WTC11 (cell line): ENCODE data around the gene LRRC63. TPM values are rescaled to one million over a fixed set of nuclear protein-coding genes. Genes with fewer than 3 reads are reported as not detected.

Experiments used
- ATAC-seq: fragments of 200-7000 bp; cut with Tn5 transposase; 2 replicates; pipeline ENCODE4 v1.10.0; 2021; ENCODE audit warnings: mild to moderate bottlenecking, moderate library complexity
- CTCF ChIA-PET: fragments of 300-600 bp; sonication (Branson Sonifier 250); formaldehyde crosslinking; loops from one replicate; lab custom pipeline; 2021; ENCODE audit warnings: antibody characterized with exemption; lab: Charles Lee
- POLR2A ChIA-PET: fragments of 350-600 bp; sonication (Branson Sonifier 250); formaldehyde crosslinking; loops from one replicate; lab custom pipeline; 2021; ENCODE audit warnings: antibody characterized with exemption; lab: Charles Lee
- DNase-seq: peaks from one replicate; pipeline ENCODE4 v3.0.0; 2021; ENCODE audit warnings: low spot score
- H3K27ac Mint-ChIP-seq: 2 replicates; pipeline ENCODE4 v1.8.0; 2021; ENCODE audit warnings: mixed read lengths
- H3K27me3 Mint-ChIP-seq: 2 replicates; pipeline ENCODE4 v1.8.0; 2021; ENCODE audit warnings: low read depth, mild to moderate bottlenecking, moderate library complexity, mixed read lengths
- H3K36me3 Mint-ChIP-seq: 2 replicates; pipeline ENCODE4 v1.8.0; 2021; ENCODE audit warnings: mixed read lengths
- H3K4me1 Mint-ChIP-seq: 2 replicates; pipeline ENCODE4 v1.8.0; 2022; ENCODE audit warnings: mixed read lengths
- H3K4me3 Mint-ChIP-seq: 2 replicates; pipeline ENCODE4 v1.8.0; 2021; ENCODE audit warnings: mild to moderate bottlenecking, moderate library complexity, mixed read lengths
- H3K9me3 Mint-ChIP-seq: 2 replicates; pipeline ENCODE4 v1.8.0; 2021; ENCODE audit warnings: mixed read lengths
- ATF2 ChIP-seq: sonication (generic); formaldehyde crosslinking; IDR thresholded peaks from 2 replicates; pipeline ENCODE4 v1.8.1; 2022; ENCODE audit warnings: low read depth, missing genetic modification reagents, borderline replicate concordance
- CREB1 ChIP-seq: sonication (generic); formaldehyde crosslinking; IDR thresholded peaks from 2 replicates; pipeline ENCODE4 v1.8.0; 2023; ENCODE audit warnings: mild to moderate bottlenecking, missing genetic modification reagents
- EMX1 ChIP-seq: fragments of 250-450 bp; sonication (Bioruptor Pico); IDR thresholded peaks from 2 replicates; pipeline ENCODE4 v1.8.0; 2021; ENCODE audit warnings: mild to moderate bottlenecking
- ERG ChIP-seq: fragments of 250-450 bp; sonication (Bioruptor Pico); IDR thresholded peaks from 2 replicates; pipeline ENCODE4 v1.8.0; 2021; ENCODE audit warnings: mild to moderate bottlenecking
- ESRRA ChIP-seq: sonication (generic); formaldehyde crosslinking; IDR thresholded peaks from 2 replicates; pipeline ENCODE4 v1.8.1; 2022; ENCODE audit warnings: mild to moderate bottlenecking, missing genetic modification reagents, borderline replicate concordance
- ETV6 ChIP-seq: sonication (generic); formaldehyde crosslinking; IDR thresholded peaks from 2 replicates; pipeline ENCODE4 v1.8.1; 2022; ENCODE audit warnings: mild to moderate bottlenecking, missing genetic modification reagents
- FOXK1 ChIP-seq: sonication (generic); formaldehyde crosslinking; IDR thresholded peaks from 2 replicates; pipeline ENCODE4 v1.8.0; 2022; ENCODE audit warnings: mild to moderate bottlenecking, moderate library complexity, missing genetic modification reagents
- JUN ChIP-seq: sonication (generic); formaldehyde crosslinking; IDR thresholded peaks from 2 replicates; pipeline ENCODE4 v1.8.0; 2023; ENCODE audit warnings: mild to moderate bottlenecking, missing genetic modification reagents
- MAX ChIP-seq: sonication (generic); formaldehyde crosslinking; IDR thresholded peaks from 2 replicates; pipeline ENCODE4 v1.8.0; 2022; ENCODE audit warnings: mild to moderate bottlenecking, missing genetic modification reagents
- MYBL2 ChIP-seq: sonication (generic); formaldehyde crosslinking; IDR thresholded peaks from 2 replicates; pipeline ENCODE4 v1.8.1; 2023; ENCODE audit warnings: mild to moderate bottlenecking, moderate library complexity, missing genetic modification reagents
- NFE2L1 ChIP-seq: sonication (generic); formaldehyde crosslinking; IDR thresholded peaks from 2 replicates; pipeline ENCODE4 v1.8.1; 2023; ENCODE audit warnings: missing genetic modification reagents
- NR1H2 ChIP-seq: sonication (generic); formaldehyde crosslinking; IDR thresholded peaks from 2 replicates; pipeline ENCODE4 v1.9.0; 2021; ENCODE audit warnings: mild to moderate bottlenecking, moderate library complexity, missing genetic modification reagents
- OVOL2 ChIP-seq: fragments of 250-450 bp; sonication (Bioruptor Pico); IDR thresholded peaks from 2 replicates; pipeline ENCODE4 v1.9.0; 2021; ENCODE audit warnings: mild to moderate bottlenecking, borderline replicate concordance
- RELA ChIP-seq: sonication (generic); formaldehyde crosslinking; IDR thresholded peaks from 2 replicates; pipeline ENCODE4 v1.8.1; 2022; ENCODE audit warnings: missing genetic modification reagents, mild to moderate bottlenecking, borderline replicate concordance
- SMAD4 ChIP-seq: sonication (generic); formaldehyde crosslinking; IDR thresholded peaks from 2 replicates; pipeline ENCODE4 v1.8.0; 2022; ENCODE audit warnings: mild to moderate bottlenecking, missing genetic modification reagents
- USF1 ChIP-seq: sonication (generic); formaldehyde crosslinking; IDR thresholded peaks from 2 replicates; pipeline ENCODE4 v1.8.0; 2022; ENCODE audit warnings: mild to moderate bottlenecking, missing genetic modification reagents
- ZNF121 ChIP-seq: sonication (generic); formaldehyde crosslinking; IDR thresholded peaks from 2 replicates; pipeline ENCODE4 v1.8.0; 2023; ENCODE audit warnings: missing genetic modification reagents
- ZNF396 ChIP-seq: fragments of 250-450 bp; sonication (Bioruptor Pico); IDR thresholded peaks from 2 replicates; pipeline ENCODE4 v1.8.0; 2021; ENCODE audit warnings: mild to moderate bottlenecking, moderate library complexity, borderline replicate concordance
- ZSCAN18 ChIP-seq: fragments of 250-450 bp; sonication (Bioruptor Pico); IDR thresholded peaks from 2 replicates; pipeline ENCODE4 v2.1.2; 2022; ENCODE audit warnings: mild to moderate bottlenecking, moderate library complexity
- total RNA-seq: library from RNA; stranded (reverse); gene quantifications from 3 replicates; pipeline ENCODE4 v1.2.3, GENCODE V29; 2021
- TF ChIP-seq, protein P1 (sequence below): fragments of 250-450 bp; sonication (Bioruptor Pico); IDR thresholded peaks from 2 replicates; pipeline ENCODE4 v1.9.0; 2021; ENCODE audit warnings: mild to moderate bottlenecking
- TF ChIP-seq, protein P2 (sequence below): fragments of 250-450 bp; sonication (Bioruptor Pico); IDR thresholded peaks from 2 replicates; pipeline ENCODE4 v1.9.0; 2021; ENCODE audit warnings: moderate library complexity, mild to moderate bottlenecking, inconsistent platforms, borderline replicate concordance
- TF ChIP-seq, protein P3 (sequence below): fragments of 200-600 bp; IDR thresholded peaks from 2 replicates; pipeline ENCODE4 v1.8.0; 2022; ENCODE audit warnings: antibody characterized with exemption

Gene LRRC63
- total RNA-seq, 1 experiment from 2014 or later = not detected

DNA sequence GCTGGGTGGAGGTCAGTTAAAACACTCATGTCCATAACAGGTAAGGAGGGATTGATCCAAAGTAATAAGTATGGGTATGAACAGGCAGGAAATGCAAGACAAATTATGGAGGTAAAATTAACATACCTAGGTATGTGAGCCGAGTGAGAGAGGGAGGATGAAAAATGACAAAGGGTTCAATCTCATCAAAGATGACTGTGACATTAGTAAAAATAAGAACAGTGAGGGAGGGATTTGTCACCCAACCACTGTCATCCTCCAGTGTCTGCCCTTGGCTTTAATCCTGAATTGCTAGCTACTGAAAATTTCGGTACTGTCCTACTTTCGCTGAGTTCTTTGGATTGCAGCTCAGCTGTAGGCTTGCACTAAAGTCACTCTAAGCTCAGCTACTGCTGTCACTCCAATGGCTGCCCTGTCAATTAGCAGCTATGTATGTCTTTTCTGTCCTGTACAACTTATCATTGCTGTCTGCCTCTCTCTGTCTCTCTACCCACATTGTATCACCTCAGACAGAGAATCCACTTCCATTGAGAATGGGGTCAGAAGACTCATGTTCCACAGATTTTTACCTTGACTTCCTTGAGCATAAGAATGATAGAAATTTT, 62.5 kb downstream of the LRRC63 start (continued):
- no peak for TF ChIP-seq SMAD4
- no peak for TF ChIP-seq ERG
- TF ChIP-seq, protein P1, sequence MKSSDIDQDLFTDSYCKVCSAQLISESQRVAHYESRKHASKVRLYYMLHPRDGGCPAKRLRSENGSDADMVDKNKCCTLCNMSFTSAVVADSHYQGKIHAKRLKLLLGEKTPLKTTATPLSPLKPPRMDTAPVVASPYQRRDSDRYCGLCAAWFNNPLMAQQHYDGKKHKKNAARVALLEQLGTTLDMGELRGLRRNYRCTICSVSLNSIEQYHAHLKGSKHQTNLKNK (CRISPR knock-in tag) = no peak
- no peak for TF ChIP-seq ETV6 (CRISPR knock-in tag)
- TF ChIP-seq ATF2 (CRISPR knock-in tag) = no peak
- no peak for TF ChIP-seq MYBL2

- POLR2A ChIA-PET = interaction anchor here (0.6 kb wide), 1 partner anchor 385 kb away, joined by 5 read pairs; no protein-coding TSS in a partner anchor
- Mint-ChIP-seq H3K36me3 (no peaks in the 10 kb centered on the region), H3K27ac (no peak overlapping the region), H3K4me1 (peaks cover 5% of the 10 kb centered on the region; the same call in 1 of the 2 replicates), H3K9me3 (no peaks in the 10 kb centered on the region), H3K27me3 (no peaks in the 10 kb centered on the region), H3K4me3 (no peak overlapping the region)
- ATAC-seq (peak; percentile 98), DNase-seq (peak; percentile 16)
- CTCF ChIA-PET = interaction anchor here (1.0 to 1.3 kb wide), 4 partner anchors 10 to 152 kb away, joined by 3 to 7 read pairs (median 5); no protein-coding TSS in a partner anchor
- TF ChIP-seq JUN = no peak
- TF ChIP-seq USF1 (CRISPR knock-in tag) = no peak
- TF ChIP-seq, protein P2, sequence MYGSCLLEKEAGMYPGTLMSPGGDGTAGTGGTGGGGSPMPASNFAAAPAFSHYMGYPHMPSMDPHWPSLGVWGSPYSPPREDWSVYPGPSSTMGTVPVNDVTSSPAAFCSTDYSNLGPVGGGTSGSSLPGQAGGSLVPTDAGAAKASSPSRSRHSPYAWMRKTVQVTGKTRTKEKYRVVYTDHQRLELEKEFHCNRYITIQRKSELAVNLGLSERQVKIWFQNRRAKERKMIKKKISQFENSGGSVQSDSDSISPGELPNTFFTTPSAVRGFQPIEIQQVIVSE (CRISPR knock-in tag) = no peak
- no peak for TF ChIP-seq CREB1 (CRISPR knock-in tag)
- TF ChIP-seq ZNF121 (CRISPR knock-in tag) = no peak
- TF ChIP-seq FOXK1 (CRISPR knock-in tag) = no peak
- no peak for TF ChIP-seq ATF2 (CRISPR knock-in tag)
- no peak for TF ChIP-seq NFE2L1
- TF ChIP-seq ESRRA = no peak
- TF ChIP-seq, protein P3, sequence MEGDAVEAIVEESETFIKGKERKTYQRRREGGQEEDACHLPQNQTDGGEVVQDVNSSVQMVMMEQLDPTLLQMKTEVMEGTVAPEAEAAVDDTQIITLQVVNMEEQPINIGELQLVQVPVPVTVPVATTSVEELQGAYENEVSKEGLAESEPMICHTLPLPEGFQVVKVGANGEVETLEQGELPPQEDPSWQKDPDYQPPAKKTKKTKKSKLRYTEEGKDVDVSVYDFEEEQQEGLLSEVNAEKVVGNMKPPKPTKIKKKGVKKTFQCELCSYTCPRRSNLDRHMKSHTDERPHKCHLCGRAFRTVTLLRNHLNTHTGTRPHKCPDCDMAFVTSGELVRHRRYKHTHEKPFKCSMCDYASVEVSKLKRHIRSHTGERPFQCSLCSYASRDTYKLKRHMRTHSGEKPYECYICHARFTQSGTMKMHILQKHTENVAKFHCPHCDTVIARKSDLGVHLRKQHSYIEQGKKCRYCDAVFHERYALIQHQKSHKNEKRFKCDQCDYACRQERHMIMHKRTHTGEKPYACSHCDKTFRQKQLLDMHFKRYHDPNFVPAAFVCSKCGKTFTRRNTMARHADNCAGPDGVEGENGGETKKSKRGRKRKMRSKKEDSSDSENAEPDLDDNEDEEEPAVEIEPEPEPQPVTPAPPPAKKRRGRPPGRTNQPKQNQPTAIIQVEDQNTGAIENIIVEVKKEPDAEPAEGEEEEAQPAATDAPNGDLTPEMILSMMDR = no peak
- TF ChIP-seq NR1H2 (CRISPR knock-in tag) = no peak
- TF ChIP-seq EMX1 (CRISPR knock-in tag) = no peak
- no peak for TF ChIP-seq OVOL2
- no peak for TF ChIP-seq ZSCAN18 (CRISPR knock-in tag)
- no peak for TF ChIP-seq MAX (CRISPR knock-in tag)
- TF ChIP-seq RELA (CRISPR knock-in tag) = no peak
- TF ChIP-seq SMAD4 = no peak
- no peak for TF ChIP-seq ZNF396 (CRISPR knock-in tag)
Measured at GRCh38 chr13:46278474-46278873, 66.7 kb downstream of the LRRC63 start.
